ENCODE measurements around the gene MYBPH. TPM values are rescaled to one million over a fixed set of nuclear protein-coding genes. Genes with fewer than 3 reads are reported as not detected.

The MYBPH gene
- total RNA-seq, 2 experiments from 2014 or later, result not detected

DNA sequence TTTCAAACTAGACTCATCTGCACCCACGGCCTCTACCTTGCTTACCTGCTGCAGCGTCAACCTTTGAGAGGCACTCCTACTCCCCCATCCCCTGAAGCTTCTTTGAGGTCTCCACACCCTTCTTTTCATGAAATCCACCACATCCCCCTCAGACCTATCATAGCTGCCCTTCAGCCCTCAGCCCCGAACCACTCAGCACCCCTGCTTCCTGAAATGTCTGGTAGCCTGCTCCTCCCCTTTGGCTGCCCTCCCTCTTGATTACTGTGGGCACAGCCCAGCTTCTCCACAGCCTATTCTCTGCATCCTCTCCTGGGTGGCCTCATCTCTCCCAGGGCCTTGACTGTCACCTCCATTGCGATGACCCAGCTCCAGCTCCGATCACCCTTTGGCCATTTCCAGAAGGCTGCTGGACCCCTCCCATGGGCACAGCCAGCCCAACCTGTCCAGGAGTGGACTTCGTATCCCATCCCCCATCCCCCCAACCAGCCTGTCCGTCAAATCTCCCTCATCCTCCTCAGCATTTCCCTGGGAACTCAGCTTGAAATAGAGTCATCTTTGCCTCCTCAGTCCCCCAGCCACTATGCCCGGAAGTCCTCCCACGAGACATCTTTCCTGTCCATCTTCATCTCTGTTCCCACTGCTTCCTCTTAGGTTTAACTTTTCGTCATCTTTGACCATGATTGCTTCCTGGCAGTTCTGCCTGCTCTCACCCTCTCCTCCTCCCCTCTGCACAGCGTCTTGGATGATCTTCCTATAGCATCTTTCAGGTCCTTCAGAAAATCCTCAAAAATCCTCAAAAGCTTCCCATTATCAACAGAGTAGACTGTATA is 54.2 kb downstream of the MYBPH start:
- Histone ChIP-seq H3K4me3 (ENCODE audit: low read depth, low read length, poor library complexity, severe bottlenecking) (no peak overlapping the region), H3K4me2 (ENCODE audit: low read length) (no peak overlapping the region), H3K9me3 (ENCODE audit: low read length) (no peaks in the 10 kb centered on the region), H2AFZ (ENCODE audit: low read length) (no peak overlapping the region), H3K27ac (ENCODE audit: low read depth, low read length, poor library complexity, severe bottlenecking) (no peak overlapping the region), H3K36me3 (ENCODE audit: insufficient read depth, low read length) (no peaks in the 10 kb centered on the region), H3K79me2 (ENCODE audit: insufficient read depth, low read depth, low read length) (no peaks in the 10 kb centered on the region), H4K20me1 (ENCODE audit: insufficient read depth, low read length) (no peaks in the 10 kb centered on the region), H3K9me2 (ENCODE audit: insufficient read depth, low read length) (no peaks in the 10 kb centered on the region), H3K4me1 (ENCODE audit: insufficient read depth, low read length, poor library complexity, severe bottlenecking) (no peaks in the 10 kb centered on the region)
- POLR2A ChIA-PET, result no interaction called here
- no peak for DNase-seq (ENCODE audit: low spot score)
- BruUV-seq (replicated peaks), result no TSS peak
- intact Hi-C loops (cut with micrococcal nuclease; ENCODE audit: unreplicated experiment), result no loop called here
- CTCF ChIA-PET (ENCODE audit: unreplicated experiment), result no interaction called here
- no peak for TF ChIP-seq EZH2phosphoT487 (IDR thresholded peaks at IDR 0.05; ENCODE audit: borderline replicate concordance, low read depth, low read length)
- TF ChIP-seq, protein P1, sequence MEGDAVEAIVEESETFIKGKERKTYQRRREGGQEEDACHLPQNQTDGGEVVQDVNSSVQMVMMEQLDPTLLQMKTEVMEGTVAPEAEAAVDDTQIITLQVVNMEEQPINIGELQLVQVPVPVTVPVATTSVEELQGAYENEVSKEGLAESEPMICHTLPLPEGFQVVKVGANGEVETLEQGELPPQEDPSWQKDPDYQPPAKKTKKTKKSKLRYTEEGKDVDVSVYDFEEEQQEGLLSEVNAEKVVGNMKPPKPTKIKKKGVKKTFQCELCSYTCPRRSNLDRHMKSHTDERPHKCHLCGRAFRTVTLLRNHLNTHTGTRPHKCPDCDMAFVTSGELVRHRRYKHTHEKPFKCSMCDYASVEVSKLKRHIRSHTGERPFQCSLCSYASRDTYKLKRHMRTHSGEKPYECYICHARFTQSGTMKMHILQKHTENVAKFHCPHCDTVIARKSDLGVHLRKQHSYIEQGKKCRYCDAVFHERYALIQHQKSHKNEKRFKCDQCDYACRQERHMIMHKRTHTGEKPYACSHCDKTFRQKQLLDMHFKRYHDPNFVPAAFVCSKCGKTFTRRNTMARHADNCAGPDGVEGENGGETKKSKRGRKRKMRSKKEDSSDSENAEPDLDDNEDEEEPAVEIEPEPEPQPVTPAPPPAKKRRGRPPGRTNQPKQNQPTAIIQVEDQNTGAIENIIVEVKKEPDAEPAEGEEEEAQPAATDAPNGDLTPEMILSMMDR (conservative IDR thresholded peaks at IDR 0.05; ENCODE audit: low read length), result no peak

DNA sequence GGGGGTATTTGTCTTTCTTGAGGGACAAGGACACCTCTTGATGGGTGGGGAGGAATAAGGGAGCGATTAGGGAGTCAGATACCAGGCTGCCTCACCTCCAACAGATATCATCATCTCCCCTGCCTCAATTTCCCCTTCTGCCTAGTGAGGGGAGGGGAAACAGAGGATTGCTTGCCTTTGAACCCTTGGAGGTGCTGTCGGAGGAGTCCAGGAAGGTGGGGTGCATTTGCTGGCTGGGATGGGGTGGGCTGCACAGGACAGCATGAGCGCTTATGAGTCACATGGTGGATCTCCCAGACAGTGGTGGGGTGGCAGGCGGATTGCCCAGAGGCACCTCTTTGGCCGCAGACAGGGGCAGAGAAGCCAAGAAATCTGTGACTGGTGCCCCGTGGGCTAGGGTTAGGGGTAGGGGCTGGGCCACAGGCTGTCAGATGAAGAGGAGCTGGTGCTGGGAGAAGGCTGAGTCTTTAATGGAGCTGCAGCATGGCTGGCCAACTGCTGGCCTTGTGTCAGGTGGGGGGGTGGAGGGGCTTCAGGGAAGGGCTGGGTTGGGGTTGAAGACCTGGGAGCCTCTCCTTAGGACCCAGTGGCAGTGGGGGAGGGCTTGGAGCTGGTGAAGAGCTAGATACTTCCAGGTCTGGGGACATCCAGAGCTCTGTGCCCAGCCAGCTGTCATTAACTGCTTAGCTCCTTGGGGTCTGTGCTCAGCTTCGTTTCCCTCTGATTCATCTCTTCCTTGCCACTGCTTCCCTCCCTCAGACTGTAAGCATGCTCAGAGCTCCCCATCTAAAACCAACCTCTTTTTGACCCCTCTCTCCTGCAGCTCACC is 55.1 kb downstream of the MYBPH start:
- ChIA-PET POLR2A (no interaction called here), CTCF (ENCODE audit: unreplicated experiment) (no interaction called here)
- no peak overlapping the region for H3K4me2 ChIP-seq (ENCODE audit: low read length)

More for the DNA sequence above, 55.1 kb downstream of the MYBPH start:
- Histone ChIP-seq H2AFZ (ENCODE audit: low read length) (no peak overlapping the region), H3K36me3 (ENCODE audit: insufficient read depth, low read length) (no peaks in the 10 kb centered on the region), H3K4me1 (ENCODE audit: insufficient read depth, low read length, poor library complexity, severe bottlenecking) (no peaks in the 10 kb centered on the region), H3K9me3 (ENCODE audit: low read length) (no peaks in the 10 kb centered on the region), H3K79me2 (ENCODE audit: insufficient read depth, low read depth, low read length) (no peaks in the 10 kb centered on the region), H3K9me2 (ENCODE audit: insufficient read depth, low read length) (no peaks in the 10 kb centered on the region), H3K27ac (ENCODE audit: low read depth, low read length, poor library complexity, severe bottlenecking) (no peak overlapping the region), H3K4me3 (ENCODE audit: low read depth, low read length, poor library complexity, severe bottlenecking) (no peak overlapping the region), H4K20me1 (ENCODE audit: insufficient read depth, low read length) (no peaks in the 10 kb centered on the region)
- no TSS peak for BruUV-seq (replicated peaks)
- DNase-seq (ENCODE audit: low spot score), result no peak
- TF ChIP-seq, protein P1 (conservative IDR thresholded peaks at IDR 0.05; ENCODE audit: low read length), result no peak
- TF ChIP-seq EZH2phosphoT487 (IDR thresholded peaks at IDR 0.05; ENCODE audit: borderline replicate concordance, low read depth, low read length), result no peak
- intact Hi-C loops (cut with micrococcal nuclease; ENCODE audit: unreplicated experiment), result no loop called here

Other genes starting within 250 kb of the MYBPH start
- 33.9 and 35.7 TPM in 2 replicates for gene KLHL12, start 248.6 kb downstream of the MYBPH start, total RNA-seq (2014; rRNA removed; shearing (Covaris generic))
- gene KLHL12, start 248.6 kb downstream of the MYBPH start, total RNA-seq (2022), result 46.2 and 46.5 TPM in 2 replicates
- gene ADIPOR1, start 217.5 kb downstream of the MYBPH start, total RNA-seq (2014; rRNA removed; shearing (Covaris generic)), result 49.4 and 55.2 TPM in 2 replicates
- gene ADIPOR1, start 217.5 kb downstream of the MYBPH start, total RNA-seq (2022), result 55.0 and 57.4 TPM in 2 replicates
- gene CYB5R1, start 208.6 kb downstream of the MYBPH start, total RNA-seq (2014; rRNA removed; shearing (Covaris generic)), result 12.8 and 14.5 TPM in 2 replicates
- 19.3 and 22.2 TPM in 2 replicates for gene CYB5R1, start 208.6 kb downstream of the MYBPH start, total RNA-seq (2022)
- 92.4 and 99.3 TPM in 2 replicates for gene TMEM183A, start 168.5 kb downstream of the MYBPH start, total RNA-seq (2014; rRNA removed; shearing (Covaris generic))
- 75.5 and 83.9 TPM in 2 replicates for gene TMEM183A, start 168.5 kb downstream of the MYBPH start, total RNA-seq (2022)
- gene PPFIA4, start 149.3 kb downstream of the MYBPH start, total RNA-seq (2014; rRNA removed; shearing (Covaris generic)), result 0.03 and 0.93 TPM in 2 replicates
- 0.55 and 2.7 TPM in 2 replicates for gene PPFIA4, start 149.3 kb downstream of the MYBPH start, total RNA-seq (2022)
- gene MYOG, start 89.8 kb downstream of the MYBPH start, total RNA-seq (2014; rRNA removed; shearing (Covaris generic)), result not detected in 2 replicates
- not detected in 2 replicates for gene MYOG, start 89.8 kb downstream of the MYBPH start, total RNA-seq (2022)
- gene ADORA1, start 48.1 kb downstream of the MYBPH start, total RNA-seq (2014; rRNA removed; shearing (Covaris generic)), result not detected in 2 replicates
- not detected in 2 replicates for gene ADORA1, start 48.1 kb downstream of the MYBPH start, total RNA-seq (2022)
- gene CHI3L1, start 10.9 kb upstream of the MYBPH start, total RNA-seq (2014; rRNA removed; shearing (Covaris generic)), result not detected in 2 replicates
- gene CHI3L1, start 10.9 kb upstream of the MYBPH start, total RNA-seq (2022), result not detected in 2 replicates
- gene CHIT1, start 53.8 kb upstream of the MYBPH start, total RNA-seq (2014; rRNA removed; shearing (Covaris generic)), result 1.9 TPM in 2 replicates
- 3.6 and 4.6 TPM in 2 replicates for gene CHIT1, start 53.8 kb upstream of the MYBPH start, total RNA-seq (2022)
- gene BTG2, start 129.7 kb upstream of the MYBPH start, total RNA-seq (2014; rRNA removed; shearing (Covaris generic)), result 146 and 156 TPM in 2 replicates
- gene BTG2, start 129.7 kb upstream of the MYBPH start, total RNA-seq (2022), result 99.5 and 102 TPM in 2 replicates
- 0.05 TPM in 1 of 2 replicates, not detected in the other for gene FMOD, start 175.3 kb upstream of the MYBPH start, total RNA-seq (2014; rRNA removed; shearing (Covaris generic))
- not detected in 2 replicates for gene FMOD, start 175.3 kb upstream of the MYBPH start, total RNA-seq (2022)